Adipocyte (in vitro differentiated cells): ENCODE data around the gene OTP.
"Not testable (repeated sequence)": the region's sequence is repeated elsewhere in the genome, so short reads cannot be mapped to it uniquely, and the experiment has no call there.

Source experiments
- DNase-seq: peaks from one replicate; pipeline ENCODE4 v3.0.0-alpha.2; 2015; ENCODE audit warnings: low read depth
- H3K27me3 ChIP-seq: replicated peaks from 2 replicates; pipeline ENCODE4 v1.7.0; 2013; ENCODE audit warnings: mild to moderate bottlenecking, low read length, moderate library complexity; ENCODE audit not compliant: control insufficient read depth, insufficient read depth
- H3K36me3 ChIP-seq: 2 replicates; pipeline ENCODE4 v1.7.0; 2013; ENCODE audit warnings: low read length, mild to moderate bottlenecking, moderate library complexity; ENCODE audit not compliant: control insufficient read depth, insufficient read depth, severe bottlenecking
- H3K4me1 ChIP-seq: 2 replicates; pipeline ENCODE4 v1.7.0; 2013; ENCODE audit warnings: mild to moderate bottlenecking, low read length, moderate library complexity; ENCODE audit not compliant: control insufficient read depth, insufficient read depth
- H3K4me3 ChIP-seq: 2 replicates; pipeline ENCODE4 v1.7.0; 2013; ENCODE audit warnings: mild to moderate bottlenecking, low read length, moderate library complexity
- H3K9ac ChIP-seq: 2 replicates; pipeline ENCODE4 v1.7.0; 2013; ENCODE audit warnings: mild to moderate bottlenecking, low read length, moderate library complexity
- H3K9me3 ChIP-seq: 2 replicates; pipeline ENCODE4 v1.7.0; 2013; ENCODE audit warnings: mild to moderate bottlenecking, low read length, moderate library complexity; ENCODE audit not compliant: control insufficient read depth

OTP gene

GRCh38 chr5:77628840-77629508 lies 9.5 kb downstream of the OTP start:
- no peak for DNase-seq
- Histone ChIP-seq H3K9me3 (peaks cover 32% of the 10 kb centered on the region), H3K4me1 (peaks cover 9% of the 10 kb centered on the region), H3K9ac (no peak overlapping the region), H3K27me3 (peaks cover 91% of the 10 kb centered on the region), H3K36me3 (no peaks in the 10 kb centered on the region), H3K4me3 (peak overlapping the region; percentile 36)

- no peak for DNase-seq
- H3K9ac ChIP-seq: no peak overlapping the region
- peaks cover 9% of the 10 kb centered on the region for H3K4me1 ChIP-seq
- H3K4me3 ChIP-seq: no peak overlapping the region
- H3K9me3 ChIP-seq: peaks cover 35% of the 10 kb centered on the region
- H3K27me3 ChIP-seq: peaks cover 91% of the 10 kb centered on the region
- H3K36me3 ChIP-seq: no peaks in the 10 kb centered on the region
Measured at GRCh38 chr5:77627869-77628674, 10.4 kb downstream of the OTP start.

- DNase-seq: no peak
- Histone ChIP-seq H3K9me3 (peaks cover 29% of the 10 kb centered on the region), H3K9ac (no peak overlapping the region), H3K4me1 (no peaks in the 10 kb centered on the region), H3K27me3 (peaks cover 76% of the 10 kb centered on the region), H3K4me3 (no peak overlapping the region), H3K36me3 (no peaks in the 10 kb centered on the region)
Measured at GRCh38 chr5:77623203-77623740, 15.2 kb downstream of the OTP start.

- Histone ChIP-seq H3K36me3 (no peaks in the 10 kb centered on the region), H3K4me1 (no peaks in the 10 kb centered on the region), H3K4me3 (no peak overlapping the region), H3K9ac (no peak overlapping the region), H3K27me3 (peaks cover 58% of the 10 kb centered on the region), H3K9me3 (peaks cover 11% of the 10 kb centered on the region)
- DNase-seq: no peak
Measured at GRCh38 chr5:77621440-77621839, 17.1 kb downstream of the OTP start.

- DNase-seq: no peak
- H3K9me3 ChIP-seq: peaks cover 5% of the 10 kb centered on the region
- no peak overlapping the region for H3K4me3 ChIP-seq
- no peaks in the 10 kb centered on the region for H3K36me3 ChIP-seq
- no peaks in the 10 kb centered on the region for H3K4me1 ChIP-seq
- peaks cover 48% of the 10 kb centered on the region for H3K27me3 ChIP-seq
- H3K9ac ChIP-seq: no peak overlapping the region
Measured at GRCh38 chr5:77620405-77620804, 18.1 kb downstream of the OTP start.

GRCh38 chr5:77616920-77617319 lies 21.6 kb downstream of the OTP start:
- no peaks in the 10 kb centered on the region for H3K9me3 ChIP-seq
- H3K4me3 ChIP-seq: no peak overlapping the region
- no peaks in the 10 kb centered on the region for H3K36me3 ChIP-seq
- no peaks in the 10 kb centered on the region for H3K4me1 ChIP-seq
- H3K9ac ChIP-seq: no peak overlapping the region
- H3K27me3 ChIP-seq: peaks cover 14% of the 10 kb centered on the region
- DNase-seq: no peak

- H3K4me3 ChIP-seq, H3K27me3 ChIP-seq, H3K36me3 ChIP-seq, H3K9me3 ChIP-seq, H3K4me1 ChIP-seq, DNase-seq, H3K9ac ChIP-seq: not testable (repeated sequence)
Measured at GRCh38 chr5:77608927-77609326, 29.6 kb downstream of the OTP start.

GRCh38 chr5:77607324-77607723 lies 31.2 kb downstream of the OTP start:
- DNase-seq: no peak
- H3K27me3 ChIP-seq: no peaks in the 10 kb centered on the region
- peaks cover 9% of the 10 kb centered on the region for H3K9me3 ChIP-seq
- H3K4me1 ChIP-seq: no peaks in the 10 kb centered on the region
- no peak overlapping the region for H3K9ac ChIP-seq
- no peaks in the 10 kb centered on the region for H3K36me3 ChIP-seq
- H3K4me3 ChIP-seq: no peak overlapping the region

GRCh38 chr5:77606279-77606678 lies 32.2 kb downstream of the OTP start:
- Histone ChIP-seq H3K4me3 (no peak overlapping the region), H3K36me3 (no peaks in the 10 kb centered on the region), H3K9ac (no peak overlapping the region), H3K4me1 (no peaks in the 10 kb centered on the region), H3K9me3 (peaks cover 9% of the 10 kb centered on the region), H3K27me3 (no peaks in the 10 kb centered on the region)
- DNase-seq: no peak

GRCh38 chr5:77599679-77600078 lies 38.8 kb downstream of the OTP start:
- DNase-seq: no peak
- Histone ChIP-seq H3K9me3 (peaks cover 9% of the 10 kb centered on the region), H3K27me3 (peaks cover 13% of the 10 kb centered on the region), H3K9ac (no peak overlapping the region), H3K4me1 (no peaks in the 10 kb centered on the region), H3K4me3 (no peak overlapping the region), H3K36me3 (no peaks in the 10 kb centered on the region)

GRCh38 chr5:77590347-77590746 lies 48.2 kb downstream of the OTP start:
- Histone ChIP-seq H3K4me3 (no peak overlapping the region), H3K36me3 (no peaks in the 10 kb centered on the region), H3K27me3 (peaks cover 15% of the 10 kb centered on the region), H3K4me1 (no peaks in the 10 kb centered on the region), H3K9ac (no peak overlapping the region), H3K9me3 (peaks cover 15% of the 10 kb centered on the region)
- DNase-seq: no peak
